GM13976 (cell line): ENCODE measurements around the gene OSBPL1A.

Experiments used
- DNase-seq: peaks from one replicate; pipeline ENCODE4 v3.0.0; 2012; ENCODE audit warnings: low spot score
- CTCF ChIP-seq: IDR thresholded peaks from 2 replicates; pipeline ENCODE4 v1.5.1; 2012; ENCODE audit warnings: borderline replicate concordance, mild to moderate bottlenecking; ENCODE audit not compliant: insufficient read depth; ENCODE audit errors: extremely low read depth, missing control alignments, control extremely low read depth
- in situ Hi-C: fragments of 300-500 bp; cut with MboI; formaldehyde crosslinking; loops from one replicate; pipeline ENCODE4 v1.12.0; 2022; ENCODE audit warnings: low sequenced_read_pairs, mixed read lengths, inconsistent platforms; ENCODE audit not compliant: unreplicated experiment

The OSBPL1A gene

GRCh38 chr18:24142376-24142775, 255.2 kb downstream of the OSBPL1A start:
- no peak for DNase-seq
- in situ Hi-C loops = no loop called here
- no peak for TF ChIP-seq CTCF

- in situ Hi-C loops = no loop called here
- DNase-seq = no peak
- TF ChIP-seq CTCF = no peak
These were observed 256.9 kb downstream of the OSBPL1A start for GRCh38 chr18:24140697-24141096.

GRCh38 chr18:24138789-24139616, 258.6 kb downstream of the OSBPL1A start, which contains the start of gene CABYR:
TSS of gene CABYR (plus strand) at chr18:24139062. CDS start at chr18:24143115, 4,053 bp downstream.
- in situ Hi-C loops = no loop called here
- peak; percentile 83 for DNase-seq
- TF ChIP-seq CTCF = no peak

GRCh38 chr18:24138409-24138788, 259.2 kb downstream of the OSBPL1A start:
- in situ Hi-C loops = no loop called here
- DNase-seq = no peak
- TF ChIP-seq CTCF = no peak

- in situ Hi-C loops = no loop called here
- DNase-seq = no peak
- no peak for TF ChIP-seq CTCF
These were observed 260.7 kb downstream of the OSBPL1A start for GRCh38 chr18:24136967-24137373.

- no peak for DNase-seq
- TF ChIP-seq CTCF = no peak
- in situ Hi-C loops = no loop called here
These were observed 267.1 kb downstream of the OSBPL1A start for GRCh38 chr18:24130494-24130893.
